Measurements from ENCODE around the gene FCMR.

GRCh38 chr1:206899717-206900116 is 22.0 kb downstream of the FCMR start:
- TF ChIP-seq CTCF (conservative IDR thresholded peaks at IDR 0.05; ENCODE audit: low read depth, low read length) (no peak), EZH2 (IDR thresholded peaks at IDR 0.05; ENCODE audit: low read length, unreplicated experiment) (no peak)

Measured in PC-3 (cell line).